ENCODE results near the gene EFNA1.

- no peak for TF ChIP-seq CTCF (IDR thresholded peaks at IDR 0.05)
- no peak for TF ChIP-seq POLR2A (IDR thresholded peaks at IDR 0.05)
Measured at GRCh38 chr1:155181371-155182051, 53.8 kb downstream of the EFNA1 start.
